Fibroblast of pulmonary artery (primary cell): Measurements from ENCODE around the gene BRI3BP.
A peak's percentile ranks its signal among the peaks of the same experiment; 100 is the strongest.
"Not testable (repeated sequence)": the region's sequence is repeated elsewhere in the genome, so short reads cannot be mapped to it uniquely, and the experiment has no call there.

Experiments
- DNase-seq: peaks from one replicate; pipeline ENCODE4 v3.0.0-alpha.2; 2010; ENCODE audit warnings: low read depth
- H3K4me3 ChIP-seq: replicated peaks from 2 replicates; pipeline ENCODE4 v1.5.1; 2011; ENCODE audit warnings: low read depth, mild to moderate bottlenecking, control low read depth, low read length, moderate library complexity
- CTCF ChIP-seq: IDR thresholded peaks from 2 replicates; pipeline ENCODE4 v1.5.1; 2011; ENCODE audit warnings: mild to moderate bottlenecking, control low read depth, low read length, inconsistent platforms; ENCODE audit errors: missing control alignments

BRI3BP gene

GRCh38 chr12:125055591-125055990 lies 62.1 kb downstream of the BRI3BP start:
- no peak for TF ChIP-seq CTCF
- DNase-seq = no peak

GRCh38 chr12:125056306-125056705 lies 62.9 kb downstream of the BRI3BP start:
- DNase-seq = no peak
- no peak overlapping the region for H3K4me3 ChIP-seq
- no peak for TF ChIP-seq CTCF

More at GRCh38 chr12:125055591-125055990, 62.1 kb downstream of the BRI3BP start:
- H3K4me3 ChIP-seq = no peak overlapping the region

GRCh38 chr12:125057708-125058107 lies 64.3 kb downstream of the BRI3BP start:
- no peak for DNase-seq
- no peak for TF ChIP-seq CTCF
- no peak overlapping the region for H3K4me3 ChIP-seq

- no peak overlapping the region for H3K4me3 ChIP-seq
- TF ChIP-seq CTCF = no peak
- no peak for DNase-seq
Measured at GRCh38 chr12:125061229-125061628, 67.8 kb downstream of the BRI3BP start.

- DNase-seq, H3K4me3 ChIP-seq: not testable (repeated sequence)
Measured at GRCh38 chr12:125063522-125063921, 70.1 kb downstream of the BRI3BP start.

- DNase-seq = no peak
- peak overlapping the region; percentile 73 for H3K4me3 ChIP-seq
- no peak for TF ChIP-seq CTCF
Measured at GRCh38 chr12:125064492-125064891, 71.0 kb downstream of the BRI3BP start.

GRCh38 chr12:125065021-125065918 lies 71.8 kb downstream of the BRI3BP start, which contains the start of gene AACS:
TSS of gene AACS (plus strand) at chr12:125065435. CDS start at chr12:125065585, 150 bp downstream.
- H3K4me3 ChIP-seq = peak within 1 kb of the TSS; percentile 73
- no peak for TF ChIP-seq CTCF
- DNase-seq = peak; percentile 74
